Measurements from ENCODE around the gene NTRK1. TPM values are rescaled to one million over a fixed set of nuclear protein-coding genes. Genes with fewer than 3 reads are reported as not detected.

Gene NTRK1
- total RNA-seq, 1 experiment from 2014 or later, result 0.24 TPM

GRCh38 chr1:156823210-156823790, 37.4 kb upstream of the NTRK1 start:
- Mint-ChIP-seq H3K4me1 (peaks cover 0 to 3% of the 10 kb centered on the region in 2 experiments; a peak in 1 of 4 replicates), H3K36me3 (ENCODE audit: insufficient read depth in 1 of 3, low read depth in 3 of 3) (peaks cover 0 to 2% (median 0%) of the 10 kb centered on the region in 3 experiments; a peak in 1 of 7 replicates), H3K4me3 (no peak overlapping the region), H3K27ac (no peak overlapping the region), H3K9me3 (no peaks in the 10 kb centered on the region; a peak in 1 of 5 replicates), H3K27me3 (ENCODE audit: low read depth) (peaks cover 56% of the 10 kb centered on the region)
- no peak overlapping the region for H2BK5ac ChIP-seq (ENCODE audit: insufficient read length, low read length)
- no peak overlapping the region for H3K18ac ChIP-seq (ENCODE audit: insufficient read length, low read depth, low read length)
- no peak overlapping the region for H2BK20ac ChIP-seq (ENCODE audit: low read depth, low read length, poor library complexity, severe bottlenecking)
- no peak overlapping the region for H4K5ac ChIP-seq (ENCODE audit: insufficient read length, low read depth, low read length)
- H2BK15ac ChIP-seq (ENCODE audit: low read depth, low read length), result no peak overlapping the region
- no peaks in the 10 kb centered on the region for H3K4me1 ChIP-seq (ENCODE audit: insufficient read depth, low read length)
- no peak overlapping the region for H3K4me2 ChIP-seq (ENCODE audit: insufficient read depth, insufficient read length, low read length)
- no peak overlapping the region for H2AFZ ChIP-seq (ENCODE audit: low read length)
- H4K8ac ChIP-seq (replicated peaks; ENCODE audit: insufficient read length, low read depth, low read length), result no peak overlapping the region
- no CpG with 5 or more reads among the region's 5 CpGs for WGBS (ENCODE audit: extremely low coverage, insufficient read length, low lambda C conversion rate)
- H3K14ac ChIP-seq (ENCODE audit: insufficient read depth, low read length), result no peak overlapping the region
- no peaks in the 10 kb centered on the region for H3K23me2 ChIP-seq (ENCODE audit: insufficient read length, low read depth, low read length, poor library complexity, severe bottlenecking)
- DNase-seq, result no peak
- no peaks in the 10 kb centered on the region for H4K20me1 ChIP-seq (ENCODE audit: control insufficient read depth, insufficient read depth, insufficient read length)
- no peak overlapping the region for H2AK5ac ChIP-seq (ENCODE audit: insufficient read length, low read length)
- H3K4ac ChIP-seq (ENCODE audit: low read depth, low read length), result no peak overlapping the region
- no peaks in the 10 kb centered on the region for H3K79me1 ChIP-seq (ENCODE audit: insufficient read depth, low read depth, low read length, poor library complexity, severe bottlenecking)
- no peaks in the 10 kb centered on the region; the same call in 1 of the 2 replicates for H3K27me3 ChIP-seq (ENCODE audit: insufficient read depth, low read length)
- no peak overlapping the region for H3K27ac ChIP-seq (ENCODE audit: insufficient read length, low read depth, low read length)
- no peak overlapping the region for H3K56ac ChIP-seq (ENCODE audit: insufficient read length, low read depth, low read length)
- H3K79me2 ChIP-seq (ENCODE audit: insufficient read depth, low read length), result no peaks in the 10 kb centered on the region
- no peaks in the 10 kb centered on the region for H3K9me3 ChIP-seq (ENCODE audit: control insufficient read depth, low read depth, low read length)
- TF ChIP-seq CTCF (conservative IDR thresholded peaks at IDR 0.05), result no peak
- no peak overlapping the region for H3T11ph ChIP-seq (ENCODE audit: low read length)
- no peak overlapping the region for H3K23ac ChIP-seq (ENCODE audit: insufficient read length, low read depth, low read length)
- H2BK12ac ChIP-seq (ENCODE audit: insufficient read length, low read depth, low read length), result no peak overlapping the region
- no peak overlapping the region for H2BK120ac ChIP-seq (ENCODE audit: low read depth, low read length, poor library complexity, severe bottlenecking)
- no peak overlapping the region for H3K9ac ChIP-seq (ENCODE audit: extremely low read depth, insufficient read length, low read length)
- no peak overlapping the region for H4K91ac ChIP-seq (ENCODE audit: insufficient read length, low read depth, low read length)

All from H9 (cell line).